Activated CD4-positive, CD25-positive, alpha-beta regulatory T cell treated with anti-CD3 and anti-CD28 coated beads, Interleukin-2, amount 50 U/mL, for 16 hours (primary cell): ENCODE measurements around the gene ITGB1.
"Not testable (repeated sequence)": the region's sequence is repeated elsewhere in the genome, so short reads cannot be mapped to it uniquely, and the experiment has no call there.

Experiments used
- DNase-seq: peaks from one replicate; pipeline ENCODE4 v3.0.0-alpha.2; 2020; ENCODE audit warnings: low read depth, low spot score

Gene ITGB1

DNA sequence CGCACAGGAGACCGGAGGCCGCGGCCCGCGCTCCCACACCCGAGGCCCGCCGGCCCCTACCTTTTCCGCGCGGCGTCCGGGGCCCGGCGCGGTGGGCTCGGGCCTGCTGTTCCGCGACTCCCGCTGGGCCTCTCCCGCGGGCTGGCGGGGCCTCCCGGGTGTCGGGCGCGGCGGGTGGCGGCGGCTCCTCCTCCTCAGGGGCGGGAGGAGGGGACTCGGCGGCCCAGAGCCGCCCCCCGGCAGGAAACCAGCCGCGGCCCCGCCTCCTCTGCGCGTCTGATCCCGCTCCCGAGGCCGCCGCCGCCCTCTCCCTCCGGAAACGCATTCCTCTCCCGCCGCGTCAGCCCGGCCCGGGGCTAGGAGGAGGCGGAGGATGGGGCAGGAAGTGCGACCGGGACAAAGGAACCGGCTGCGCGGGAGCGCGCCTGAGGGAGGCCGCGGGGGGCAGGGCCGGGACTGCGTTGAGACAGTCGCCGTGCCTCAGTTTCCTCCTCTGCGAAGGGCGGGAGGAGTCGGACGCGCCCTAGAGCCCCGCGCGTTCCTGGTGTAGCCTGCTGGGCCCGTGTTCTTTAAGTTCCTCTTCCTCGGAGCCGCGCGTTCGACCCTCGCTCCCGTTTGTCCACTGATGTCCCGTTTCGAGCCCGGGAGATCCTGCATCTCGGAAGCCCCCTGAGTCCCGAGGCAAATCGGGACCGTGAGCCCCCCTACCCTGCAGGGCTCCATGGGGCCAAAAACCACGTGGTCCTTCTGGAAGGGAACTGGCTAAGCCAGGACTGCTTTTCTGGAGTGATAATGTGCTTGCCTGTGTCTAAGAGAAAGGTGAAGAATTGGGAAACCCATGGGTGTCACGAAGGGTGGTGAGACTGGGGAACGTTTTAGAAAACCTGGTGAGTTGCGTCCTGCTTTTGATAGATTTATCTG, at the start of gene ITGB1:
ITGB1 (minus strand) TSS at position 146 of the 921 bp plus-strand sequence. CDS start 22,672 bp downstream, outside the sequence.
- DNase-seq: peak; percentile 69

DNA sequence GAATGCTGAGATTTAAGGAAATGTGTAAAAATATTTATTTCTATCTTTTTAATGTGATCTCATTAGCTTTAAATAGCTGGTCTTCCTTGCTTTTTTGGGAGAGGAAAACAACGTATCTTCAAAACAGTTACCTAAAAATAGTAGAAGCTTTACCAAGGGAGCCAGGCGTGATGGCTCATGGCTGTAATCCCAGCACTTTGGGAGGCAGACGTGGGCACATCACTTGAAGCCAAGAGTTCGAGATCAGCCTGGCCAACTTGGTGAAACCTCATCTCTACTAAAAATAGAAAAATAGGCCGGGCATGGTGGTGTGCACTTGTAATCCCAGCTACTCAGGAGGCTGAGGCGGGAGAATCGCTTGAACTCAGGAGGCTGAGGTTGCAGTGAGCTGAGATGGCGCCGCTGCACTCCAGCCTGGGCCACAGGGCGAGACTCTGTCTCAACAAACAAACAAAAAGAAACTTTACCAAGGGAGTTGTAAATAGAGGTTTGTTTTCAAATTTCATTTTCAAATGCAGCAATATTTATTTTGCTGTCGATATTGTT, 48.4 kb upstream of the ITGB1 start:
- no peak for DNase-seq

DNA sequence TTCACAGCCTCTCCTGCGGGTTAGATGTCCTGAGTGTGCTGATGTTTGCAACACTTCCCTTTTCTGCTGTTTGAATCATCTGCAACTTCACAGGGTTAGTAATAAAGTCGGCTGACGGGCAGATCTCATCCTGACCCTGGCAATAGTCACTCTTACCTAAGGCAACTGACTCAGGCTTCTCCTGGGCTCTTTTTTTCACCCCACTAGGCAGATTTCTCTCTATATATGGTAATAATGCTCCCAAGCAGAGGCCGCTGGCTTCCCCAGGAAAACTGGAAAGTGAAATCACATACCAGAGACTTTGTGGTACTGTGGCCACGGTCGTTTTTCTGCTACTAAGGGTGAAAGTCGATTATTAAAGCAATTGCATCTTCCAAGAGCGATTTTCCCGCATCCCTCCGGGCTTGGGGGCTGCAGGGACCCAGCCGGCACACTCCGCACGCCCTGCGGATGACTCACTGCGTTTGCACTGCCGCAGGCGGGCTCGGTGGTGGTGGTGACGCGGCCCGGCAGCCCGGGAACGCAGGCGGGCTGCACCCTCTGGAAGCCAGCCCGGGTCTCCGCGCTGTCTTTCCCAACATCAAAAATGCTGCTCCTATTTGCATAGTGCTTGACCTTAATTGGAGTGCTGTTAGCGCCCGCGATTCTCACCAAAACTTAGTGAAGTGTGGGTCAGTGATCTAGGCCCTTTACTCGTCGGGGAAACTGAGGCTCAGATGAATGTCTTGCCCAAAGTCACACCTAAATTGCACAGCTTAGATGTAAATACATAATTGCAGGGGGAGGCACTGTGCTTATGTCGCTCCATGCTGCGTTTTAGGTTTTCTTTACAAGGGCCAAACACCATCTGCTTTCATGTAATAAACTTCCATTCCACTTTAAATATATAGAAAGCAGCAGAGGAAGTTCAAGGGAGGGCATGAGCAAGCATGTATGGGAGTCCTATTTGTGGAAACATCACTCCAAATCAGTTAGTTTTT, 47.6 kb upstream of the ITGB1 start:
- DNase-seq: no peak

DNA sequence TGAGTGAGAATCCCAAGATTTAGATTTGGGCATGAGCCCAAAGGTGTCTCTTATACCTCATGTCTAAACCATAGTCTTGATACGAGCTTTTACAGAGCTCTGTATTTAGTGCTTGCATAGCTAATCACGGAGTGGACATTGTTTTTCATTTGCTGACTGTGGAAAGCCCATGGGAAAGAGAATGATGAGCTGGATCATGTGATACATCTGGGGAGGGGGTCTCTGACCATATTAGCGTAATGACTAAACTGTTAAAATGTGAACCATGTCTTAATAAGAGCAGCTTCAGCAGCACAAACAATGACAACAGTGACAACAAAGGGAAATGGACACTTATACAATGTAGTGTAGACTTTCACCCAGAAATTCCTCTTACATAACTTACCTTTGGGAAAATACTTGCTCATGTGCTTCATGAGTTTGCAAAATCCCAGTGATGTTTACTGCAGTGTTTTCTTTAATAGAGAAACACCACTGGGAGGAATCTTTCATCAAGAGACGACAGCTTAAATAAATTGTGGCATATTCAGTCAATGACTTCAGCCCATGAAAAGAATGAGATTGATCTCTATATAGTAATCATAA, 44.0 kb upstream of the ITGB1 start:
- DNase-seq: no peak

DNA sequence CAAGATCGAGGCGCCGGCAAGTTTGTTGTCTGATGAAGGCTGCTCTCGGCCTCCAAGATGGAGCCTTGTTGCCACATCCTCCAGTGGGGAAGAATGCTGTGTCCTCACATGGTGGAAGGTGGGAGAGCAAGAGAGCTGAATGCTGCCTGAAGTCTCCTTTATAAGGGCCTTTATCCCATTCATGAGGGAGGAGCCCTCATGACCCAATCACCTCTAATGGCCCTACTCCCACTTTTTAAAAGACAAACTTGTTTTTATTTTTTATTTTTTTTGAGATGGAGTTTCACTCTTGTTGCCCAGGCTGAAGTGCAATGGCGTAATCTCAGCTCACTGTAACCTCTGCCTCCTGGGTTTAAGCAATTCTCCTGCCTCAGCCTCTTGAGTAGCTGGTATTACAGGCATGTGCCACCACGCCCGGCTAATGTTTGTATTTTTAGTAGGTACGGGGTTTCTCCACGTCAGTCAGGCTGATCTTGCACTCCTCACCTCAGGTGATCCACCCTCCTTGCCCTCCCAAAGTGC, 40.1 kb upstream of the ITGB1 start:
- not testable (repeated sequence) for DNase-seq

DNA sequence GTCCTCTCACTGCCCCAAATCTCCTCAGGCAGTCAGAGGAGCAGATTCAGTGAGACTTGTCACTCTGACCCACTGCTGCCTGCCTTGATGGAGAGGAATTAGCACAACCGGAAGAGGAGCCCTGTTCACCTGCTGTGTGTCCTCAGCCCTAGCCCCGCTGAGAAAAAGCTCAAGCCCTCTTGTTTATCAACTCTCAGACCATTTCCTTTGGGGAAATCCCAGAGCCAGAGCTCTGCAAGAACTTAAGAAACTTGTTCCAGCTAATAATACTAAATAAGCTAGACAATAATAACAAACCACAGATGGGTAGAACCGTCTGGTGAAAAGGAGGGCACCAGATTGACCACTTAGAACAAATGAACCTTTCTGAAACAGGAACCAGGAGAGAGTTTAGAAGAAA, 37.7 kb upstream of the ITGB1 start:
- no peak for DNase-seq

DNA sequence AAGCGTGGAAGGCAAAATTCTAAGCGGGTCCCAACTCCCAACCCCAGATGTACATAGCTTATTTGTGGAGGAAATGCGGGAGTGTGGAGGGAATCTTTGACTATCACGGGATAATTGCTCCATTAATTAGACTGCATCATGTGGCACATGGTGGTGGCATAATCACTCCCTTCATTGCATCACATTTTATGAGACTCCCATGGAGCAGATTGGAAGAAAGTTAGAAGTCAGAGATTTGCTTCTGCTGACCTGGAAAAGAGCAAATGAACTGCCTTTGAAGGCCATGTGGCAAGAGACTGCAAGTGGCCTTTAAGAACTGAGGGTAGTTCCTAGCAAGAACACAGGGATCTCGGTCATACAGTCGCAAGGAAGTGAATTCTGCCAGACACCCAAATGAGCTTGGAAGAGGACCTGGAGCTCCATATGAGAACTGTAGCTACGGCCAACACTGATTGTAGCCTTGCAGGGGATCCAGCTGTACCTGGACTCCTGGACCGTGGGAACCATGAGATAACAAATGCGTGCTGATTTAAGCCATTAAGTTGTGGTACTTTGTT, 37.1 kb upstream of the ITGB1 start:
- DNase-seq: no peak

DNA sequence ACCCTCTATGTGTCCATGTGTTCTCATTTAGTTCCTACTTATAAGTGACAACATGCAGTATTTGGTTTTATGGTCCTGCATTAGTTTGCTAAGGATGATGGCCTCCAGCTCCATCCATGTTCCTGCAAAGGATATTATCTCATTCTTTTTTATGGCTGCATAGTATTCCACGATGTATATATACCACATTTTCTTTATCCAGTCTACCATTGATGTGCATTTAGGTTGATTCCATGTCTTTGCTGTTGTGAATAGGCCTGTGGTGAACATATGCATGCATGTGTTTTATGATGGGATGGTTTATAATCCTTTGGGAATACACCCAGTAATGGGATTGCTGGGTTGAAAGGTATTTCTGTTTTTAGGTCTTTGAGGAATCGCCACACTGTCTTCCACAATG, 36.6 kb upstream of the ITGB1 start:
- not testable (repeated sequence) for DNase-seq

DNA sequence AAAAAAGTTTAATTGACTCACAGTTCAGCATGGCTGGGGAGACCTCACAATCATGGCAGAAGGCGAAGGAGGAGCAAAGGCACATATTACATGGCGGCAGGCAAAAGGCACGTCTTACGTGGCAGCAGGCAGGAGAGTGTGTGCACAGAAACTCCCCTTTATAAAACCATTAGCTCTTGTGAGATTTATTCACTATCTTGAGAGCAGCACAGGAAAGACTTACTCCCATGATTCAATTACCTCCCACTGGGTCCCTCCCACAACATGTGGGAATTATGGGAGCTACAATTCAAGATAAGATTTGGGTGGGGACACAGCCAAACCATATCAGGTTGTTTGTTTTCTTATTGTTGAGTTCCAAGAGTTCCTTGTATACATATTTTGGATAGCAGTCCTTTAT, 34.3 kb upstream of the ITGB1 start:
- DNase-seq: not testable (repeated sequence)

DNA sequence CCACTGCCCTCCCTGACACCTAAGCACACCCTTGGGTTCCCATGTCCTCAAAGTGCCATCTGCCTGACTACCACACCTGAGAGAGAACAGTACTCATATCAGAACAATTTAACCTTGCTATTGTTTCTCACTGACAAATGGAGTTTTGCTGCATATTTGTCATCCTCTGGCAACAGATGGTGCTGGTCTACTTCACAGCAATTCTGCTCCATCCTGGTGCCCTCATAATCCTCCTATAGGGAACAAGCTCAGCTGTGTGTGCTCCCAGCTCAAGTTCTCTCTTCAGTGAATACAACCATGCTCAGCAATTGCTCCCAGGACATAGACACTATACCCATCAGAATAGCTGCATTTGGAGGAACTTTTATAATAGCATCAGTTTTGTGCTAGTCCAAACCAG, 32.8 kb upstream of the ITGB1 start:
- DNase-seq: no peak

DNA sequence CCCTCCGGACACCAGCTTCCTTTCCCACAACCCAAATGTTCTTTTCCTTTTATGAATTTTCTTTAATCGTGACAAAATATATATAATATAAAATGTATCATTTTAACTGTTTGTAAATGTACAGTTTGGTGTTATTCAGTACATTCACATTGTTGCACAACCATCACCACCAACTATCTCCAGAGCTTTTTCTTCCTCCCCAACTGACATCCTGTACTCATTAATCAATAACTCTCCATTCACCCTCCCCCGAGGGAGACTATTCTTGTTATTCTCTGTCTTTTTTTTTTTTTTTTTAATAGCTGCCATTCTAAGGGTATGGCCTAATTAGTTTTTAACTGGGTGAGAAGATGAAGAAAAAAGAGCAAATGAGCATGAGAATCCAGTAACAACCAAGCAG, 30.6 kb upstream of the ITGB1 start:
- DNase-seq: no peak

DNA sequence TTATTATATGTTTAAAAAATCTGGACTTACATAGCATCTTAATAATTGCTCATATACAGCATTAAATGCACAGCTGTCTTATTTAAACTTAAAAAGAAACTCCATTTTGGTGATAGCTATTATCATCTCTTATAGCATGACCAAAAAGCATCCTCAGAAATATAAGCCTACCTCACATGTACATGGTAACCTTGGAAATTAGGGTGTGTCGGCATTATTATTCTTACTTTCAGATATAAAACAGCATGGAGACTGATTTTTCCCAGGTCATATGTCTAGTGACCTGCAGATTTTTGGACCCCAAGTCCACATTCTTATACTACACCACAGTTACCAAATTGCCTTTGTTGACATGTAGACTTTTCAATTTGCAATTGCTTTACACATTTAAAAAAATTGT, 29.1 kb upstream of the ITGB1 start:
- no peak for DNase-seq

DNA sequence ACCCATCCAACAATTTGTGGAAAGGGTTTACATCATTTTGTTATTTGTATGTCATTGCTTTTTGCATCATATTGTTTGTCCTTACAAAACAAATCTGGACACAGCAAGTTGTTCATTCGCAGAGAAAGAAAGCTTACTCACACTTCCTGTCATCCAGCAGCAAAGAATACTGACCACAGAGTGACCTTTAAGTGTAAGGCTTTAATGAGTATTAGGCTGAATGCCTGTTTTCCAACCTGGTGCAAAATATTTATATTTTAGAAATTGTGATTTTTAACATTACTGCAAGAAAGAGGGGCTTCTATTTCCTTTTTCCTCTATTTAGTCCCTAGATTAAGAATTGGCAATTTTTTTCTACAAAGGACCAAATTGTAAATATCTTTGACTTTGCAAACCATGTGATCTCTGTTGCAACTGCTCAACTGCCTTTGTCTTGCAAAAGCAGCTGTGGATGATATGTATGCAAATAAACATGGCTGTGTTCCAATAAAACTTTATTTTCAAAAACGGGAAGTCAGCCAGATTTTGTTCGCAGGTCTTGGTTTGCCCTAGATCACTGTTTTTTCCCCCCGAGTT, 27.8 kb upstream of the ITGB1 start:
- DNase-seq: no peak

DNA sequence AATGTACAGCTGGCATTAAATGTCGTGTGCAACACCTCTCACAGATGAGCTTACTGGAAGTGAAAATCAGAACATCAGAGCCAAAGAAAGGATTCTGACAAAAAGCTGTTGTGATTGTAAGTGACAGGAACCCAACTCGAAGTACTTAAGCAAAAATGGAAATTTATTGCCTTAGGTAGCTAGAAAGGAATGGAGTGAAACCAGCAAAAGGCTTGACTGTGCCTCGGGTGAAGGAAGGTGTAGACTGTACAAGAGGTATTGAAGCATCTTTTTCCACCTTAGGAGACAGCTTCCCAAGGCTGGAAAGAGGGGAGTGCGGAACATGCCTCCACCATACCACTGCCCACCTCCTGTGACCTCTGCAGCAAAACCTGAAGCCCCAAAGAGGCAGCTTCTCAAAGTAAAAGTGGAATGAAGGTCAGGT, 27.3 kb upstream of the ITGB1 start:
- no peak for DNase-seq

DNA sequence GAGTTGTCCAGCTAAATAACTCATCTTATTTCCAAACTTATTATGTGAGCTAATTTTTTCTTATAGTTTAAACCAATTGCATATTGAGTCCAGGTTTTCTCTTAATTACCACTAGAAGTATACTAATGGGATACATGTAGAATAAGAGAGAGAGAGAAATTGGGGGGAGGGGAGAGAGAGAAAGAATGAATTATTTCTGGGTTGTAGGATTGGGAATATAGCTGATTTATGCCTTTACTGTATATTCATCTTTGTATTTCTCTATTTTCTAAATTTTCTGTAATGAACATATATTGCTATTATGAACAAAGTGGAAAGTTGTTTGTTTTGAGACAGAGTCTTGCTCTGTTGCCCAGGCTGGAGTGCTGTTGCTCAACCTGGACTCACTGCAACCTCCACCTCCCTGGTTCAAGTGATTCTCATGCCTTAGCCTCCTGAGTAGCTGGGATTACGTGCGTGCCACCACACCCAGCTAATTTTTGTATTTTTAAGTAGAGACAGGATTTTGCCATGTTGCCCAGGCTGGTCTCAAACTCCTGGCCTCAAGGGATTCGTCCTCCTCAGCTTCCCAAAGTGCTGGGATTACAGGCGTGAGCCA, 26.1 kb upstream of the ITGB1 start:
- no peak for DNase-seq

DNA sequence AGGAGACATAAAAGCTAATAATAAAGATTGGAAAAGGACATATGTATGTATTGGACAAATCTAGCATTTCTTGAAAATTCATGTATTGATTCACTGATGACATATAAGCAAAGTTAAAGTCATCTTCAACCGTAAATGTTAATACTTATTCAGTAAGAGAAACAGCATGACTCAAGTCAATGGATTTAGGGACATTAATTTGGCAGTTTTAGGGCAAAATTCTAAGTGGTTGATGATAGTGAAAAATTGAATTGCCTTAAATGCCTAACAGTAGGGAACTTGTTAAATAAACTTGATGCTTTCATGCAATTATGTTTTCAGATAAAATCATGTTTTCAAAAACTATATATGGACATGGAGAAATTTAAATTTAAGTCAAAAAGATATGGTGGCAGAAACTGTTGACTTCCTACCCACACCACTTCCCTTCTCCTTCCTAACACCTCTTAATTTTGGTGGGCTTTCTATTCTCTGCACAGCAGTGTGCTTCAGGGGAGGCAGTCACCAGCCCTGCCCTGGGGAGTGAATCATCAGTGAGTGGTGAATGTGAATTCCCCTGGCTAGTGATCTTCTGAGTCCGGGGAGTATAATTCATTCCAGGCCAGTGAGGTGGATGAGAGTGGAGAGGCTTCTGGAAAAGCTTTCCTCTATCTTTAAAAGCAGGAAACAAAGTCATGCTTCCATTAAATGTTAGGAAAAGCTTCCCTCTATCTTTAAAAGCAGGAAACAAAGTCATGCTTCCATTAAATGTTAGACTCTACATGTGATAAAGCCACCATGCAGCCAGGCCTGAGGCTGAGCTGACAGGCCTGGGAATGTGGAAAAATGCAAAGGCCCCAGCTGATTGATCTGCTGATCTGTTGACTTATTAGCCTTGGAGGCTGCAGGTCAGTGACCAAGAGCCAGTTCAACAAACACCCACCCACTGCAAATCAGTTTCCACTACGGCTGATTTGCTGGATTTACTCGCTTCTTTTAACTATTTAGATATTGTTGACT, 25.2 kb upstream of the ITGB1 start:
- no peak for DNase-seq

DNA sequence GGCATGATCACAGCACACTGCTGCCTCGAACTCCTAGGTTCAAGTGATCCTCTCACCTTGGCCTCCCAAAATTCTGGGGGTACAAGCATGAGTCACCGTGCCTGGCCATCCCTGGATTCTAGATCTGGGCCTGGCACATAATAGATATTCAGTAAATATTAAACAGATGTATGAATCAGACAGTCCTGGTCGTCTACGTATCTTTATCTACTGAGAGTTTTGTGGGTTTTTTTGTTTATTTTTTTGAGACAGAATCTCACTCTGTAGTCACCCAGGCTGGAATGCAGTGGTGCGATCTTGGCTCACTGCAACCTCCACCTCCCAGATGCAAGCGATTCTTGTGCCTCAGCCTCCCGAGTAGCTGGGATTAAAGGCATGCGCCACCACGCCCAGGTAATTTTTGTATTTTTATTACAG, 24.3 kb upstream of the ITGB1 start:
- no peak for DNase-seq

DNA sequence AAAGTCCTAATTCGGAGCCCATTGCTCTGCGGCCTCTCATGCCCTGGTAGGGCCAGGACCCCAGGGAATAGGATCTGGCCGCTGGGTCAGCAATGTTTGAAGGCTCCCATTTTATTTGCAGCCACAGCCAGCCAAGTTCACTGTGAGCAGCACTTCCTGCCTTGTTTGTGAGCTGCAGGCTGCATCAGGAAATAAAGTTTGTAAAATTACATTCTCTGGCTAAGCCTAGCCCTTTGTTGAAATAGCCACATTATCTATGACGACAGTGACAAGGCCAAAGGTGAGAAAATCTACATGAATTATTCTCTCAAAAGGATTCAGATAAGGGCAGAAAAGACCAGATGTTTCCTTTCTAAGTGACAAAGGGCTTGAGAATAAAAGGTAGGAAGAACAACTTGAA, 23.7 kb upstream of the ITGB1 start:
- no peak for DNase-seq
